GM13976 (cell line): ENCODE results near the gene HSPA12A.

Source experiments
- DNase-seq: peaks from one replicate; pipeline ENCODE4 v3.0.0; 2012; ENCODE audit warnings: low spot score
- in situ Hi-C: fragments of 300-500 bp; cut with MboI; formaldehyde crosslinking; loops from one replicate; pipeline ENCODE4 v1.12.0; 2022; ENCODE audit warnings: low sequenced_read_pairs, mixed read lengths, inconsistent platforms; ENCODE audit not compliant: unreplicated experiment
- TF ChIP-seq, protein P1 (sequence below): IDR thresholded peaks from 2 replicates; pipeline ENCODE4 v1.5.1; 2012; ENCODE audit warnings: borderline replicate concordance, mild to moderate bottlenecking; ENCODE audit not compliant: insufficient read depth; ENCODE audit errors: extremely low read depth, missing control alignments, control extremely low read depth

Gene HSPA12A

GRCh38 chr10:116699049-116699448, 43.3 kb downstream of the HSPA12A start:
- in situ Hi-C loops: loop anchor here (25.0 kb wide), 1 partner anchor 88 kb away; no protein-coding TSS in a partner anchor
- DNase-seq: no peak
- TF ChIP-seq, protein P1, sequence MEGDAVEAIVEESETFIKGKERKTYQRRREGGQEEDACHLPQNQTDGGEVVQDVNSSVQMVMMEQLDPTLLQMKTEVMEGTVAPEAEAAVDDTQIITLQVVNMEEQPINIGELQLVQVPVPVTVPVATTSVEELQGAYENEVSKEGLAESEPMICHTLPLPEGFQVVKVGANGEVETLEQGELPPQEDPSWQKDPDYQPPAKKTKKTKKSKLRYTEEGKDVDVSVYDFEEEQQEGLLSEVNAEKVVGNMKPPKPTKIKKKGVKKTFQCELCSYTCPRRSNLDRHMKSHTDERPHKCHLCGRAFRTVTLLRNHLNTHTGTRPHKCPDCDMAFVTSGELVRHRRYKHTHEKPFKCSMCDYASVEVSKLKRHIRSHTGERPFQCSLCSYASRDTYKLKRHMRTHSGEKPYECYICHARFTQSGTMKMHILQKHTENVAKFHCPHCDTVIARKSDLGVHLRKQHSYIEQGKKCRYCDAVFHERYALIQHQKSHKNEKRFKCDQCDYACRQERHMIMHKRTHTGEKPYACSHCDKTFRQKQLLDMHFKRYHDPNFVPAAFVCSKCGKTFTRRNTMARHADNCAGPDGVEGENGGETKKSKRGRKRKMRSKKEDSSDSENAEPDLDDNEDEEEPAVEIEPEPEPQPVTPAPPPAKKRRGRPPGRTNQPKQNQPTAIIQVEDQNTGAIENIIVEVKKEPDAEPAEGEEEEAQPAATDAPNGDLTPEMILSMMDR: no peak

- in situ Hi-C loops: loop anchor here (25.0 kb wide), 1 partner anchor 89 kb away; no protein-coding TSS in a partner anchor
Observed at GRCh38 chr10:116698364-116698763, 44.0 kb downstream of the HSPA12A start.

GRCh38 chr10:116697816-116698215, 44.5 kb downstream of the HSPA12A start:
- TF ChIP-seq, protein P1: no peak
- no peak for DNase-seq
- in situ Hi-C loops: loop anchor here (25.0 kb wide), 1 partner anchor 89 kb away; no protein-coding TSS in a partner anchor

More at GRCh38 chr10:116698364-116698763, 44.0 kb downstream of the HSPA12A start:
- TF ChIP-seq, protein P1: no peak
- no peak for DNase-seq

DNA sequence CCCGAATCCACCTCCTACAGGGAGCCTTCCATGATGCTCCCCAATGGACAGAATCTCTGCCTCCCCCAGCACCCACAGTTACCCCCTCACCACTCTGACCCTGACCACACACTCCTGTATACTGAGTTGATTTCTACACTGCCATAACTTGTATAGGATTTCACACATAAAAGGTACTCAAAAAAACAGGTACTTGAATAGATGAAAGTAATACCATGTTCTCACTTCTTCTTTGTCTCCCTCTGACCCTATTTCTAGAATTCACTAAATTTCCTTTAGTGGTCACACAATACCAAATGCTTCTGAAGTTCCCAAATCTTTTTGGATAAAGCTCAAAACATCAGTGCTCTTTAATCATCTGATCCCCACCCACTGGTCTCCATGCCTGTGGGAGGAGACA, 45.4 kb downstream of the HSPA12A start:
- TF ChIP-seq, protein P1: no peak
- no peak for DNase-seq
- in situ Hi-C loops: loop anchor here (25.0 kb wide), 1 partner anchor 90 kb away; no protein-coding TSS in a partner anchor

DNA sequence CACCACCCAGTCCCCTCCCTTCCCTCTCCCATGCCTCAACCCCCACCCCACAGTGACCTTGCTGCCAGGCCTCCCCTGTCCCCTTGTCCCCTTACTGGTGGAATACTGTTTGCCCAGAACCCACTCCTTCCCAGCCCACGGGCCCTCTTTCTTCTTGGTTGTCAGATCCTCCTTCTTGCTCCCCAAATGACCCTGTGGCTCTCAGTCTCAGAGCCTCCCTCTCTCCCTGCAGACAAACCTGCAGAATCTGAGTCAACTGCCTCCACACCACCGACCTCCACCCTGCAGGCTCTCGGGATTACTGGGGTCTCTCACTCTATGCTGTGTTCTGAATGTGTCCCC, 47.5 kb downstream of the HSPA12A start:
- in situ Hi-C loops: loop anchor here (25.0 kb wide), 1 partner anchor 92 kb away; no protein-coding TSS in a partner anchor
- TF ChIP-seq, protein P1: no peak
- DNase-seq: no peak

DNA sequence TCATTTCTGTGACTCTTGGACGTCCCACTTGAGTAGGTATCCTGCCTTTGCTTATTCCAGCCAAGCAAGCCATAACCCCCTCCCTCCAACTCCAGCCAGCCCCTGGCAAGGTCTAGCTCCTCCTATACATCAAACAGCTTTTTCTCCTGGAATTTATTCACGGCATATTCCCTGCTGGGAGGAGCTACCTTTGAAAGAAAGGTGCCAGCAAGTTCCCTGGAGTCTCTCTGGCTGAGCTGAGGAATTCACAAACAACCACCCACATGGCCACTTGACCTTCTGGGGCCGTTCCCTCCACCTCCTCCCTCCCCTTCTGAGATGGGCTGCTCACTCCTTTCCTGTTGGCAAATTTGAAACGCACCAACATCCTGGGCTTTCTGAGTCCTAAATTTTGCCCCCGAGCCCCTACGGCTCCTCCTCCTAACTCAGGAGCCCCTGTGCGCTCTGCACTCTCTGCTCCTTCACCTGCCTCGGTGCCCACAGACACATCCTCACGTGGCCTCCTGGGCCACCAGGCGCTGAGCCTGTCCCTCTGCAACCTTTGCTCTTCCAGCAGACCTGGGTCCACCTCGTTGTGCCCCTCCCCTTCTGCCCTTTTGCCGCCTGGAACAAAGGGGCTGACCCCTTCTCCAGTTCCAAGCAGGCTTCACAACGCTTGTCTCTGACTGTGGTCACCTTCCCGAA, 48.0 kb downstream of the HSPA12A start:
- DNase-seq: no peak
- TF ChIP-seq, protein P1: no peak
- in situ Hi-C loops: loop anchor here (25.0 kb wide), 1 partner anchor 93 kb away; no protein-coding TSS in a partner anchor
